HPDE6-E6E7 (cell line): ENCODE data around the gene CLSTN2.

ENCODE experiments used
- DNase-seq: peaks from one replicate; pipeline ENCODE4 v3.0.0; 2011; ENCODE audit warnings: missing footprints; ENCODE audit errors: extremely low spot score

Gene CLSTN2

DNA sequence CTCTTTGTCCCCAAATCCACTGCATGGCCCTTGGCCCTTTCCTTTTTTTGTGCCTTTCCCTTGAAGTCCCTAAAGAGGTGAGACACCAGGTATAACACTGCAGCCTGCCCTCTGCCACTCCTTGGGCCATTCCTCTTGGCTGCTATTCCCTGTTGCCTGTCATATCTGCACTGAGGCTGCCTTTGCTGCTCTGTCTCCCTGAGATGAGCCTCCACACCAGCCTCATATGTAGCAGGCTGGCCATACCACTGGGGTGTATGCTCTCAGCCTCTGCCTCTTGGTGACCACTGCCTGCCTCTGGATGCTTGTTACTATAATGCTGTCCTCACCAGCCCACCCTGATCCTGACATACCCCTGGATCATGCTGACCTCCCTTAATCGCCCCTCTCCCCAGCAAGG, 252.0 kb downstream of the CLSTN2 start:
- DNase-seq: no peak

DNA sequence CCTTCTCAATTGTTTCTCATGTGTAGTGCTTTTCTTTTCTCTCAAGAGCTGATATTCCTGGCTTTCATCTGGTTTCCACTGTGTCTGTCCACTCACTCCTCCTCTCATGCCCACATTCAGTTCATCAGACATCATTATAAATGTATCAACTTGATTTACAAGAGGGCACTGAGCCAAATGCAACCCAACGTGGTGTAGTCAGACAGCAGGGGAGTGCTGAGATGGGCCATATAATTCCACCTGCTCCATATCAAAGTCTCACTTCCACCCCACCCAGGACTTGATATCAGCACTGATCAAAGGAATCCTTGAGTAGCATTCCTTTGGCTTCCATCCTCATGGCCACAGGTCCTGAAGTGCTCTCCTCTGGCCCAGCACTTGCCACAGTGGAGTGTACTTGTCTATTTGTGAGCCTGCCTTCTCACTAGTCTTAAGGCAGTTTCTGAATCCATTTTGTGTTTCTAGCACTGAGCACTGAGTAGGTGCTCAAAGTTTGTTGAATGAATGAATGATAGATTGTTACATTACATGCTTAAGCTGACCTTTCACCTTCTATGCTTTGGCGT, 252.8 kb downstream of the CLSTN2 start:
- DNase-seq: no peak

DNA sequence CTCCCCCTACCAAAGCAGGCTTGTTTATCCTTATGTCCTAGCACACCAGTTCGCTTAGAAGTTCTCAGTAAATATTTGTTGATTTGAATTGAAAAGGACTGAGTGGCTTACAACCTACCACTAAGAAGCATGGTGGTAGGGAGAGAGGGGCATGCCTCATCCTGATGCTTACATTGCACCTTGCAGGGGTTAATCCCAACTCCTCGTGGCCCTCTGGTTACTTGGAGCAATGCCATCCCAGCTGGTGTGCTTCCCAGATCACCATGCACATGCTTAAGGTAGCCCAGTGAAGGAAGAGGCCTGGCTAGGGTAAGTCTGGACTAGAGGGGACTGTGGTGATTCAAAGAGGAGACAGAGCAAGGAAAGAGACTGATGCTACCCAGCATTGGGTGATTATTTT, 253.3 kb downstream of the CLSTN2 start:
- no peak for DNase-seq

DNA sequence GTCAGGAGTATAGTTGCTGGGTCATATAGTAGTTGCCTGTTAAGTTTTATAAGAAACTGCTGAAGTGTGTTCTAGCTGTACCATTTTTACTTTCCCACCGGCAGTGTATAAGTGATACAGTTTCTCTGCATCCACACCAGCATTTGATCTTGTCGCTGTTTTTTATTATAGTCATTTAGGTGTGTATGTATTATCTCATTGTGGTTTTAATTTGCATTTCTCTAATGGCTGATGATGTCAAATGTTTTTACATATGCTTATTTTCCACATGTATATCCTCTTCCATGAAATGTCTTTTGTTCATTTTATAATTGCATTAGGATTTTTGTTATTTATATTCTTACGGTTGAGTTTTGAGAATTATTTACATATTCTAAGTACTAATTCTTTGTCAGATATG, 254.3 kb downstream of the CLSTN2 start:
- DNase-seq: no peak

DNA sequence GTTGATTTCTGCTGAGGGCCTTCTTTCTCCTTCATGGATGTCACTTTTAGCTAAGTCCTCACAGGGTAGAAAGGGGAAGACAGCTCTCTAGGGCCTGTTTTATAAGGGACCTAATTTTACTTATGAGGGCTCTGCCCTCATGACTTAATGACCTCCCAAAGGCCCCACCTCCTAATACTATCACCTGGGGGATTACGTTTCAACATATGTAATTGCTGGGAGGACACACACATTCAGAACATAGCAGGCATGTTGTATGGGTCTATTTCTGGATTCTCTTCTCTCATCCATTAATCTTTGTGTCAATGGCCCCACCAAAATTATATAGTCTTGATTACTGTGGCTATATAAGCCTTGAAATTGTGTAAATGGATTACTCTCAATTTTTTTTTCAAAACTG, 255.0 kb downstream of the CLSTN2 start:
- no peak for DNase-seq

DNA sequence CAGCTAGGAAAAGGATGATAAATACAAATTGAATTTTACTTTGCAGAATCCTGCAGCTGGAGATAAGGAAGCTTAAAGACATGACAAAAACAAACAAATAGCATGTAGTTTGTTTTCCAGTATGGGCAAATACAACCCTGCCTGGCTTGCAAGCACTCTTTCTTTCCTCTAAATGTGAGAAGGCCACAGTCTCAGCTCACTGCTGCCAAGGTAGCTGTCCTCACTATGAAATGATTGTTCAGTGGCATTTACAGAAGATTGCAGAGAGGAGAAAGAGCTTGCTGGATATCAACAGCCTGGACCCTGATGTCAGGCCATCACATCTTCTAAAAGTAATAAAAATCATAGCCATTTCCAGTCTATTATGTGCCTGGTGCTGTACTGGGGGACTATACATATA, 262.0 kb downstream of the CLSTN2 start:
- DNase-seq: no peak

DNA sequence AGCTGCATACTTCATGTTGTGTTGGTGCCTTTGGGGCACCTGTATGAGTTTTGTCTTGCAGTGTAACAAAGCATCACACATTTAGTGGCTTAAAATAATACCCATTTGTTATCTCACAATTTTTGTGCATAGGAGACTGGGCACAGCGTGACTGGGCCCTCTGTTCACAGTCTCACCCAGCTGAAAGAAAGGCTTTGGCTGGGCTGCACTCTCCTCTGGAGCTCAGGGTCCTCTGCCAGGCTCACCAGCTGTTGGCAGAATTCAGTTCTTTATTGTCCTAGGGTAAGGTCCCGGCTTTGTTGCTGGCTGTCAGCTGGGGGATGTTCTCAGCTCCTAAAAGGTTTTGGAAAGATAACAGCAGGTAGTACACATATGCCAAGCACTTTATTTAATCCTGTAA, 263.3 kb downstream of the CLSTN2 start:
- DNase-seq: no peak

DNA sequence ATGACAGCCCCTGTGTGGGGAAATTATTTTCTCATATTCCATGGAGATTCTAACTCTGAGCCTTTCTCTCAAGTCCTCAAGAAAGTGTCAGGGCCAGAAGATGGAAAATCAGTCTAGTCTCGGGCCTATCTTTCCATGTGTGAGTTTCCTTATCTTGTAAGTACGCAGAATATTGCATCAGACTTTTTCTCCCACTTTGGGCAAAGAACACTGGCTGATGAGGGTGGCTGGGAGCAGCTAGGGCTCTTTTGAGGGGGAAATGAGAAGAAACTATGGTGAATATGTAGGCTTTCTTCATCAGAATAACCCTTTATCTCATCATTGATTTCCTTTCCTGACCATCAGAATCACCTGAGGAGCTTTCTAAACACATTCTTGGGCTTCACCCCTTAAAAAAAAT, 264.0 kb downstream of the CLSTN2 start:
- DNase-seq: no peak

DNA sequence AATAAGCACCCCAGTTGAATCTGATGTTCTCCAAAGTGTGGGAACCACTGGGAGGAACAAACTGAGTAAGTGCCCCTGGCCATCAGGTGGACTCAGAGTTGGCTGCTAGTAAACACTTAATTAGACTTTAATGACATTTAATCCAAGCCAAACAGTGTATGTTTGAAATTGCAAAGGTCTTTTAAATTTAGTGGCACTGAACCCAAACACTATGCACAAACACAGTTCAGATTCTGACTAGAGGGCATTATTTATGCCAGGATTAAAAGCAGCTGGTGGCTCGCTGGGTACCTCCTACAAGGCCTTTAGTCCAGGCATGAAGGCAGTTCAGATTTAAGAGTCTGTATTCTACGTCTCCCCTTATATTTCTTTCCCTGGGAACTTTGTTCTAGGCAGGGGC, 264.8 kb downstream of the CLSTN2 start:
- no peak for DNase-seq

DNA sequence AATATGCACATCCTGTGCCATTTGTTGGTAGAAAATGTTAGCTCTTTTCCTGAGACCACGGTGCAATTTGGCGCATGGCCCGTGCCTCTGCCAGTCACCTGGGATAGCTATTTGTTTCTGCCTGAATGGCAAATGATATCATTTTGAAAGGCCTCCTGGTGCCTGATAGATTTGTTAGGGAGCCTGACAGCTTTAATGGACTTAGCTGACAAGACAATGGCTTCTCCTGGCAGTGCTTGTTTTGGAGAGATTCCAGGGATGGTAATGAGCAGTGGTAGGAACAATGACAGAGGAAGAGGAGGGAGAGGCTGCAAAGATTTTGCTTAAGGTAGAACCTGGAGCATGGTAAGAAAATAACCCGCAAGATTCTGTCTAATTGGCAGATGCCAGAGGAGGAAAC, 268.5 kb downstream of the CLSTN2 start:
- DNase-seq: no peak

DNA sequence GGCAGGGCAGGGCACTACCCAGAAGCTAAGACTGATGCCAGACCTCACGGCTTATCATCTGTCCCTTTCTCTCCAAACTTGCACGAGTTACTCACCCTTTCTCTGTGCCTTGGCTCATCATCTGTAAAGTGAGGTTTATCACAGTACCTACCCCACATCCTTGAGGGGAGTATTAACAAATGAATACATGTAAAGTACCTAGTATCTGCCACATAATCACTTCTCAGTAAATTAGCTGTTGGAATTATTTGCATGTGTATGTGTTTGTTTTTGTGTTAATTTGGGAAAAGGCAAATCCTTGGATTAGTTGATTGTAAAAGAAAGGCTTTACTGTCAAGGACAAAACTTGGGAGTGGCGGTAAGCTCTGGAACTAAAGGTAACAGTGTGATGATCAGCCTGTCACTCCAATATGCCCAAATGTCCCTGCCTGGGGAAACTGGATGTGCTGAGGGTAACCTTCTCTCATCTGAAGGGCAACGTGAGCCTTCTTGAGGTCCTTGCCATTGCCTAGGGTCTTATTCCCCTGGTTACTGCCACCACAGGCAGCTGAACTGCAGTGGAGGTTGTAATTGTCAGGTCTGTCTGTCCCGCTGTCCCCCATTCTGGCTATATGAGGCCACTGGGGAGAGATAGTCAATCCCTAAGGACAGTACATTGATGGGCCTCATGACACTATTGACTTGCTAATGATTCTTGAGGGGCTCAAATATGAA, 269.4 kb downstream of the CLSTN2 start:
- no peak for DNase-seq

DNA sequence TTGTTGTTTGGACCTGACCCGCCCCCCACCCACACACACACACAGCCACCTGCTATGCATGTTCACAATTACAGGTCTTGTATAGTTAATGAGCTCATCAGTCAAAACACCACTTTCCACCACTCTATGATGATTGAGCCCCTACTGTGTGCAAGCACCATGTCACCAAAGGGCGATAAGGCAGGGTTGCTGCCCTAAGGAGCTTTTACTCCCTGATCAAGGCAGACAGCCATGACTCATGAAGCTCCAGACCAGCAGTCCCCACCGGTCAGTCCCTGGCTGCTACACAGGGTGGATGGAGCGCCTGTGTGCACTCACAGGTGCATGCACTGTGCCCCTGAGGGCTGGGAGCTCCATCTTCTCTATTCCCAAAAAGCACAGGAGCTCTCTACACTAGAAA, 270.6 kb downstream of the CLSTN2 start:
- no peak for DNase-seq

DNA sequence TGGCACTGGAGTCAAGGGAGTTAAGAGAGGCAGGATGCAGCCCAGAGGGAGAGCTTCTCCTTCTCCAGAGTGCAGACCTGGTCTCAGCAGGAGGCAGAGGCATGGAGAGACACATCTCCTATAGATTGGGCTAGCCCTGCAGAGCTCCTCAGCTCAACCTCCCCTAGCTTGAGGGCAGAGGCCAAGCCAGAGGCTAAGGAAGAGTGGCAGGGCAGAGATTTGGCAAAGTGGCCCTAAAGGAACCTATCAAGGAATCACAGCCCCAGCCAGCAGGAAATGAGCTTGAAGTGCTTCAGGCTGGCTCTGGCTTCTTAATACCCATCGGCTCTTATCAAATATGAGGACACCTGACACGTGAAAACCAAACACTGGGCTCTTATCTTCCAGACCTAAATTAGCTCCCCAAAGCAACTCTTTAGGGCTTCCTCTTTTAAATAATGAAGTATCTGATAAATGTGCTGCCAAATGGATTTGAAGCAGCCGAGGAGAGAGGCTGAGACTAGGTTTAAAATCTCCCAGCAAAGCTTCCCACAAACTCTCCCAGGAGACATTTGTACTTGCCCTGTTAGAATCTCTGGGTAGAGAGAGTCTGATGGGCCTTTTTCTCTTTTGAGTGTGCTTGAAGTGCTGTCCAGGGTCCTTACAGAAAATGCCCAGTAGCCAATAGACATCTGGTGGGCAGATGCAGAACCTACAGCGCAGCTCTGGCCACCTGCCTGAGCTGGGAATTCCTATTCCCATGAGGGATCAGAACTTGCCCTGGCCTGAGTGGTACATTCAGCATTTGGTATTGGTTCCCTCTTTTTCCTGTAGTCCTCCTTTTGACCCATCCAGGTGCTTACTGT, 271.4 kb downstream of the CLSTN2 start:
- no peak for DNase-seq

DNA sequence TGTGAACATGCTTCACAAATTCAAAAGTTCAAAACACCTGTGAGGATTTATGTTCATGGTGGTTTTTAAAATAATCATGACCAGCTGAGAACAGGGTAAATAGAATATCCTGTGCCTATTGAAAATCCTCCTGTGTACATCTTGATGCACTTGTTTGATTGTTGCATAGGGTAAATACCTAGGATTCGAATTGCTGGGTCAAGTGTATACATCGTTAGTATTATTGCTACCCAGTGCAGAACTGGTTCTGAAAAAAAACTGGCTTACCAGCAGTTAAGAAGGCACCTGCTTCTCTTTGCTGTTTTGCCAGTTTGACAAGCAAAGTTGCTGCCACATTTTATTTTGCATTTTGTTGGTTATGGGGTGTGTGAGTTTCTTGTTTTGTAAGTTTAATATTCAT, 272.6 kb downstream of the CLSTN2 start:
- DNase-seq: no peak

DNA sequence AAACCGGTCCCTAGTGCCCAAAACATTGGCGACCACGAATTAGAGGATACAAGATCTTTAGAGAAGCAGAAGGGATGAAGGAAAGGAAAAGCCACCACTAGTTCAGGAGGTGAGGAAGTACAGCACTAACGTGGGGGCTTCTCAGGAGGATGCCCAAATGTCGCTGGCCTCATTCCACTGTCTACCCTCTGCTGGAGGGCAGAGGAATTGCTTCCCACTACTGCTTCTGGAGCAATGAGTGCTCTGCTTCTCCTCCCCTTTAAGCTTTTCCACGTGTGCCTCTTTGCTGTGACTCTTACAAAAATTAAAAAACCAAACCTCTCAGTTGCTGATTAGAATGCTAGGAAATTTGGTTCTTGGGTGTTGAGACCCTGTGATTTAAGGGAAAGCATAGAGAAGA, 281.3 kb downstream of the CLSTN2 start:
- DNase-seq: no peak

DNA sequence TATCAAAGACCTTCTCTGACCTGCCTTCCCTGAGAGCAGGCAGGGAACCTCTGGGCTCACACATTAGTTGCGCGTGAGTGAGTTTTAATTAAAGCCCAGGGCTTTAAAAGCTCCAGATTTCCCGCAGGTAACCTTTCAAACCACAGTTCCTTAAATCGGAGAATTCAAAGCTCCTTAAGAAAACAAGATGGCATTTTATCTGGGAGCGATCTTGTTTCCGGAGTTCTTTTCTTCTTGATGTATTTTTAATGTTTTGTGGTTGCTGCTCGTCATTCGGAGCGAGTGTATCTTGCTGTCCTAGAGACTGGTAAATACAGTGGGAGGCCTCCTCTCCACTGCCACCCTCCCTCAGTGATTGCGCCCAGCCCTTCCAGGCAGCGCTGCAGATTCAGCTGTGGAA, 284.3 kb downstream of the CLSTN2 start:
- DNase-seq: no peak

DNA sequence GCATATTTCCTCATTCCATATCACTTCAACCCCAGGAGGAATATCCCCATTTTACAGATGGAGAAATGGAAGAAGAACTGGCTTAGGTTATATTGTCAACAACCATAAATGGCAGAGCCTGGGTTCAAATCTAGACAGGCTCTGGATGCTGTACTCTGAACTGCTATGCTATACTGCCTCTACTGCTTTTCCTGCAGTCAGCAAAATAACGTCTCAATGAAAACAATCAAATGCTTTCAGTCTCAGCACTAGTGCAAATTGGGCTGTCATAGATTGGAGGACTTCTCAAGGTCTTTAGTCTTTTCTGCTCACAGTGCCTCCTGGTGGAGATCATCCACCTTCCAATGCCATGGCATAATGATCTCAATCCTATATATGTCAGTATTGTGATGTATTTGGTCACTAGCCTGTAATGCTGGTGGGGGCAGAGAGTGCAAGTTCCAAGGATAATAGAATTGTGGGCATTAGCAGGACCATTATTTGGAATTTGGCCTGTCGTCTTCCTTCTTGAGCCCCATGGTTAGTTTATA, 285.0 kb downstream of the CLSTN2 start:
- DNase-seq: no peak

DNA sequence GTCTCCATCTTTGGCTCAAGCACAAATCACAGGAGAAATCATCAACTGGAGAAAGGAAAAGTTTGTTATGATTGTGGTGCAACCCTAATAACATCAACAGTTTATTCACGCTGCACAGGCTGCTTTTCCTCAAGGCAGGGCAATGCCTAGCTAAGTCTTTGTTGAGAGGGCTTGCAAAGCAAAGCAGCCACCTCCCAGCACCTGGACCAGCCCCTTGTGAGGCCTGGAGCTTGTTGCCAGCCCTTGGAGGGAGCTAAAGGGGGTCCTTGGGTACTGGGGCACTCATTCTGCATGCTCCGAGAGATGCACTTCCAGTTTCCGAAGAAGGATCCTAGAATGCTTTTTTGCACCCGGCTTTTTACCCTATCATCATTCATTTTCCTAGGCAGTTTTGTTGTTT, 288.2 kb downstream of the CLSTN2 start:
- no peak for DNase-seq

DNA sequence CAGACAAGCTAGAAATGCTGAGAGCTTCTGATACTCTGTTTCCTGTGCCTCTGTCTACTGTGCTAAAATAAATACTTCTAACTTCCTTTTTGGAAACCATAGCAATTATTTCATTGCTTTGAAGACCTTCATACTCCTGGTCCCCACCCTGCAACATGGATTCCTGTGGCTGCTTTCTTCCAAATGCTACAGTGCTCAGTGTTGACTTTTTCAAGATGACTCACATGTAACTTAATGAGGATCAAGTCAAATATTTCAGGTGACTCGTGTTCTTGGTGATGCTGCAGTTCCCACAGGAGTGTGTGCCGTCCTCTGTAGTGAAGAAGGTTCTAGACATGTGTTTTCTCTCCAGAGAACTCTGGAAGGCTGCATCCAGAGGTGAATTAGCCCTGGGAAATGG, 288.6 kb downstream of the CLSTN2 start:
- no peak for DNase-seq

DNA sequence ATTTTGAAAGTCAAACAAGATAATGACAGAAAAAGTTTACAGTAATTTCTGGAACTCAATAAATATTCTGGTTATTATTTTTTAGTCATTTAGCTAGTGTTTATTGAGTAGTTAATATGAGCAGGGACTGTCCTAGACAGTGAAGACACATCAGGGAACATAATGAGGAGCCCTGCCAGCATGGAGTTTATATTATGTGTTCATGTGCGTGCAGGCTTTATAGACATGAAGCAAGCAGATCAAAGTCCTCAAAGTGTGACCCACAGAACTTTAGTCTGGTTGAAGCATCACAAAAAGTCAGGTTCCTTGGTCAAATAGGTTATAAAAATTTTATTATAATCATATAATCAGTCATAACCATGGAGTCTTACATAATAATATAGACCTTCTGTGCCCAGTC, 289.3 kb downstream of the CLSTN2 start:
- no peak for DNase-seq

DNA sequence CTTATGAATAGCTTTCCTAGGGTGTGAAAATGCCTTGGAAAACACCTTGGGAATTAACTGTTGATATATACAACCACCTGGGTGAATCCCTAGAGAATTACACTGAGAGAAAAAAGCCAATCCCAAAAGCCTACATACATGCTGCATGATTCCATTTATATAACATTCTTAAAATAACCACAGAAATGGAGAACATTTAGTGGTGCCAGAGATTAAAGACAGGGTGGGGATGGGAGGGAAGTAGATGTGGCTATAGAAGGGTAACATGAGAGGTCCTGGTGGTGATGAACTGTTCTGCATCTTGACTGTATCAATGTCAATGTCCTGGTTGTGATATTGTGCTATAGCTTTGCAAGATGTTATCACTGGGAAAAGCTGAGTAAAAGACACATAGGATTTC, 291.0 kb downstream of the CLSTN2 start:
- DNase-seq: no peak

DNA sequence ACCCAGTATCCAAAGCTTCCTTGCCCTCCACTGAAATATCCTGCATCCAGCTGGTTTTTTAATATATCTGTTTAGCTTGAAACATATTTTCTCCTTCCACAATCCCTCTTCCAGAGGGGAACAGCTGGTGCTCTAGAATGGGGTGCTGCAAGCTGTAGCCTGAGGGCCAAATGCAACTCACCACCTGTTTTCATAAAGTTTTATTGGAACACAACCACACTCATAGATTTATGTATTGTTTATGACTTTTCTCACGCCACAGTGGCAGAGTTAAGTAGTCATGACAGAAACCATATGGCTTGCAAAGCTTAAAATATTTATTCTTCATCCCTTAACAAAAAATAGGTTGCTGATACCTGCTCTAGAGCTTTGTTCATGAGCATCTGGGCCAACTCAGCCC, 298.7 kb downstream of the CLSTN2 start:
- DNase-seq: no peak

DNA sequence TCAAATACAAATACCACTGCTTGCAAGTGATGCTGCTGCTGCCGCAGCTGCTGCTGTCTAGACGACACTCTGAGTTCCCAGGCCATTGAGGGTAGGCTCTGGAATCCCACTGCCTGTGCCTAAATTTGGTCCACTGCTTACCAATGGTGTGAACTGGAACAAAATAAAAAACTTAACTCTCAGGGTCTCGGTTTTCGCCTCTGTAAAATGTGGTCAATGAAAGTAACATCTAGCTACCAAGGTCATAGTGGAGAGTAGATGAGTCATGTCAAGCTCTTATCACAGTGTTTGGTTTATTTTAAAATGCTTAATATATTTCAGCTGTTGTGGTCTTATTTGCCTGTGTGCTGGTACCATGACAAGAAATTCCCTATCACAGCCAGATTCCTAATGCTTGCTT, 299.3 kb downstream of the CLSTN2 start:
- DNase-seq: no peak
